Muscle of leg (tissue), 16 donors: ENCODE measurements around the gene ZNF723. TPM values are rescaled to one million over a fixed set of nuclear protein-coding genes. Genes with fewer than 3 reads are reported as not detected.
A peak's percentile ranks its signal among the peaks of the same experiment; 100 is the strongest.
"Not testable (repeated sequence)": the region's sequence is repeated elsewhere in the genome, so short reads cannot be mapped to it uniquely, and the experiment has no call there.

Source experiments
- DNase-seq: peaks from one replicate; pipeline ENCODE4 v3.0.0; 2013
- H3K27ac ChIP-seq: one replicate; pipeline ENCODE4 v1.5.1; 2013; ENCODE audit warnings: mild to moderate bottlenecking, low read length, control low read depth
- H3K27me3 ChIP-seq: one replicate; pipeline ENCODE4 v1.6.1; 2013; ENCODE audit warnings: low read length; ENCODE audit not compliant: control insufficient read depth, insufficient read depth
- H3K36me3 ChIP-seq: one replicate; pipeline ENCODE4 v1.6.1; 2013; ENCODE audit warnings: low read length; ENCODE audit not compliant: control insufficient read depth, insufficient read depth
- H3K4me1 ChIP-seq: one replicate; pipeline ENCODE4 v1.6.1; 2013; ENCODE audit warnings: low read length; ENCODE audit not compliant: control insufficient read depth, insufficient read depth
- H3K4me3 ChIP-seq: one replicate; pipeline ENCODE4 v1.5.1; 2013; ENCODE audit warnings: low read length, control low read depth
- H3K9me3 ChIP-seq: replicated peaks from 2 replicates; pipeline ENCODE4 v1.6.1; 2013; ENCODE audit warnings: low read depth, low read length; ENCODE audit not compliant: control insufficient read depth
- WGBS: methylation state at CpG from one replicate; pipeline ENCODE4 v1.1.5; 2013; ENCODE audit warnings: missing lambda C conversion rate; ENCODE audit not compliant: insufficient coverage; 5-methylcytosine and 5-hydroxymethylcytosine counted together
- long read RNA-seq, 11 donors: transcript quantifications; one replicate each; lab custom pipeline, GENCODE V29; 2026
- polyA plus RNA-seq, 8 donors: library from polyadenylated mRNA; unstranded; fragments of 120-200 nt; gene quantifications; one replicate each; pipeline versions ENCODE4 v1.2.1 to v1.2.3, GENCODE V29; 2013; ENCODE audit warnings: inconsistent platforms in 1 of 8, low replicate concordance in 1 of 8; ENCODE audit not compliant: insufficient read length in 8 of 8, insufficient read depth in 1 of 8
- total RNA-seq: library from RNA; stranded (reverse); fragments of 120-200 nt; gene quantifications from one replicate; pipeline ENCODE4 v1.2.4, GENCODE V29; 2013

ZNF723 gene
- total RNA-seq (not detected), polyA plus RNA-seq (under 1 TPM in 2 of 8 donors, not detected in 6; 0.09 to 0.50 TPM)
- long read RNA-seq, donor 1 = 0 reads
- long read RNA-seq, donor 2 = 0 reads
- long read RNA-seq, donor 3 = 0 reads
- long read RNA-seq, donor 4 = 0 reads
- long read RNA-seq, donor 5 = 0 reads
- long read RNA-seq, donor 6 = 0 reads
- long read RNA-seq, donor 7 = 0 reads
- long read RNA-seq, donor 8 = 0 reads
- long read RNA-seq, donor 9 = 0 reads
- long read RNA-seq, donor 10 = 0 reads
- long read RNA-seq, donor 11 = 0 reads

- 16% methylated on average over 27 of the region's 31 CpGs for WGBS
- no peak for DNase-seq
- Histone ChIP-seq H3K4me1 (no peaks in the 10 kb centered on the region), H3K27me3 (no peaks in the 10 kb centered on the region), H3K9me3 (peaks cover 24% of the 10 kb centered on the region), H3K36me3 (no peaks in the 10 kb centered on the region), H3K27ac (no peak within 1 kb of the TSS), H3K4me3 (no peak within 1 kb of the TSS)
These were observed at the start of gene ZNF723 for GRCh38 chr19:22832031-22832762. Gene ZNF723, plus strand, starts transcription at chr19:22832291. Its CDS starts 89 bp downstream, at chr19:22832380.

GRCh38 chr19:22783651-22784410, 48.3 kb upstream of the ZNF723 start, which contains the start of gene ZNF99:
Gene ZNF99, minus strand, starts transcription at chr19:22784151. Its CDS starts 135 bp downstream, at chr19:22784016.
- peak within 1 kb of the TSS; percentile 72 for H3K27ac ChIP-seq

GRCh38 chr19:22792863-22793262, 39.2 kb upstream of the ZNF723 start:
- WGBS = no CpG with 5 or more reads among the region's 4 CpGs
- H3K27ac ChIP-seq, H3K27me3 ChIP-seq, H3K4me1 ChIP-seq, H3K36me3 ChIP-seq, DNase-seq, H3K4me3 ChIP-seq: not testable (repeated sequence)
- H3K9me3 ChIP-seq = peaks cover 15% of the 10 kb centered on the region

More at GRCh38 chr19:22783651-22784410, 48.3 kb upstream of the ZNF723 start, which contains the start of gene ZNF99:
- Histone ChIP-seq H3K4me3 (peak within 1 kb of the TSS; percentile 53), H3K27me3 (no peaks in the 10 kb centered on the region), H3K4me1 (no peaks in the 10 kb centered on the region), H3K36me3 (no peaks in the 10 kb centered on the region), H3K9me3 (peaks cover 7% of the 10 kb centered on the region)
- DNase-seq = peak; percentile 85
- 12% methylated on average over 28 of the region's 36 CpGs for WGBS

- no peaks in the 10 kb centered on the region for H3K27me3 ChIP-seq
- H3K9me3 ChIP-seq = peaks cover 23% of the 10 kb centered on the region
- no peak overlapping the region for H3K27ac ChIP-seq
- WGBS = 58% methylated on average over 3 of the region's 5 CpGs
- no peaks in the 10 kb centered on the region for H3K4me1 ChIP-seq
- no peak for DNase-seq
- no peaks in the 10 kb centered on the region for H3K36me3 ChIP-seq
- H3K4me3 ChIP-seq = no peak overlapping the region
These were observed 35.1 kb upstream of the ZNF723 start for GRCh38 chr19:22797040-22797439.

GRCh38 chr19:22806418-22806817, 25.7 kb upstream of the ZNF723 start:
- Histone ChIP-seq H3K27me3 (no peaks in the 10 kb centered on the region), H3K9me3 (peaks cover 28% of the 10 kb centered on the region), H3K4me1 (no peaks in the 10 kb centered on the region), H3K36me3 (no peaks in the 10 kb centered on the region), H3K4me3 (no peak overlapping the region), H3K27ac (no peak overlapping the region)
- WGBS = 13% methylated on average over 6 of the region's 11 CpGs
- no peak for DNase-seq

- no peak for DNase-seq
- no peak overlapping the region for H3K27ac ChIP-seq
- no peak overlapping the region for H3K4me3 ChIP-seq
- no peaks in the 10 kb centered on the region for H3K36me3 ChIP-seq
- no peaks in the 10 kb centered on the region for H3K4me1 ChIP-seq
- H3K9me3 ChIP-seq = peaks cover 28% of the 10 kb centered on the region
- H3K27me3 ChIP-seq = no peaks in the 10 kb centered on the region
- WGBS = 5% methylated on average over 68 of the region's 72 CpGs
These were observed 24.8 kb upstream of the ZNF723 start for GRCh38 chr19:22807061-22807835.

- no peak for DNase-seq
- no peaks in the 10 kb centered on the region for H3K36me3 ChIP-seq
- whole genome bisulfite sequencing = 80% methylated on average over 1 of the region's 2 CpGs
- peaks cover 54% of the 10 kb centered on the region for H3K9me3 ChIP-seq
- H3K4me3 ChIP-seq = no peak overlapping the region
- H3K4me1 ChIP-seq = no peaks in the 10 kb centered on the region
- H3K27me3 ChIP-seq = no peaks in the 10 kb centered on the region
- no peak overlapping the region for H3K27ac ChIP-seq
These were observed 18.0 kb upstream of the ZNF723 start for GRCh38 chr19:22814124-22814523.

DNA sequence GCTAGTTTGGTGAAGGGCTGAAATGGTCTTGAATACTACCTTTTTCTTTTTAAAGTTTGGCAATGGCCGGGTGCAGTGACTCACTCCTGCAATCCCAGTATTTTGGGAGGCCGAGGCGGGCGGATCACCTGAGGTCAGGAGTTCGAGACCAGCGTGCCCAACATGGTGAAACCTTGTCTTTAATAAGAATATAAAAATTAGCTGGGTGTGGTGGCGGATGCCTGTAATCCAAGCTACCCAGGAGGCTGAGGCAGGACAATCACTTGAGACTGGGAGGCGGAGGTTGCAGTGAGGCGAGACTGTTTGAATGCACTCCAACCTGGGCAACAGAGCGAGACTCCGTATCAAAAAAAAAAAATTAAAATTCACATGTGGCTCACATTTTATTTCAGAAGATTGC, 880 bp upstream of the ZNF723 start:
- no peaks in the 10 kb centered on the region for H3K4me1 ChIP-seq
- H3K27me3 ChIP-seq = no peaks in the 10 kb centered on the region
- no peaks in the 10 kb centered on the region for H3K36me3 ChIP-seq
- H3K9me3 ChIP-seq = peaks cover 21% of the 10 kb centered on the region
- no peak overlapping the region for H3K27ac ChIP-seq
- no peak for DNase-seq
- WGBS = 92% methylated on average over 4 of the region's 11 CpGs
- H3K4me3 ChIP-seq = no peak overlapping the region

DNA sequence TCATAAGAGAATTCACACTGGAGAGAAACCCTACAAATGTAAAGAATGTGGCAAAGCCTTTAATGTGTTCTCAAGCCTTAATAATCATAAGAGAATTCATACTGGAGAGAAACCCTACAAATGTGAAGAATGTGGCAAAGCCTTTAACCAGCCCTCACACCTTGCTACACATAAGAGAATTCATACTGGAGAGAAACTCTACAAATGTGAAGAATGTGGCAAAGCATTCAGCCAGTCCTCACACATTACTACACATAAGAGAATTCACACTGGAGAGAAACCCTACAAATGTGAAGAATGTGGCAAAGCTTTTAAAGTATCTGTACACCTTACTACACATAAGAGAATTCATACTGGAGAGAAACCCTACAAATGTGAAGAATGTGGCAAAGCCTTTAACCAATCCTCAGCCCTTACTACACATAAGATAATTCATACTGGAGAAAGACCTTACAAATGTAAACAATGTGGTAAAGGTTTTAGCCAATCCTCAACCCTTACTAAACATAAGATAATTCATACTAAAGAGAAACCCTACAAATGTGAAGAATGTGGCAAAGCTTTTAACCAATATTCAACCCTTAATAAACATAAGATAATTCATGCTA, 25.7 kb downstream of the ZNF723 start:
- H3K27me3 ChIP-seq, H3K36me3 ChIP-seq, DNase-seq, H3K4me1 ChIP-seq, H3K4me3 ChIP-seq, H3K27ac ChIP-seq: not testable (repeated sequence)
- peaks cover 32% of the 10 kb centered on the region for H3K9me3 ChIP-seq
